Measurements from ENCODE around the gene IMP4.

IMP4 gene

DNA sequence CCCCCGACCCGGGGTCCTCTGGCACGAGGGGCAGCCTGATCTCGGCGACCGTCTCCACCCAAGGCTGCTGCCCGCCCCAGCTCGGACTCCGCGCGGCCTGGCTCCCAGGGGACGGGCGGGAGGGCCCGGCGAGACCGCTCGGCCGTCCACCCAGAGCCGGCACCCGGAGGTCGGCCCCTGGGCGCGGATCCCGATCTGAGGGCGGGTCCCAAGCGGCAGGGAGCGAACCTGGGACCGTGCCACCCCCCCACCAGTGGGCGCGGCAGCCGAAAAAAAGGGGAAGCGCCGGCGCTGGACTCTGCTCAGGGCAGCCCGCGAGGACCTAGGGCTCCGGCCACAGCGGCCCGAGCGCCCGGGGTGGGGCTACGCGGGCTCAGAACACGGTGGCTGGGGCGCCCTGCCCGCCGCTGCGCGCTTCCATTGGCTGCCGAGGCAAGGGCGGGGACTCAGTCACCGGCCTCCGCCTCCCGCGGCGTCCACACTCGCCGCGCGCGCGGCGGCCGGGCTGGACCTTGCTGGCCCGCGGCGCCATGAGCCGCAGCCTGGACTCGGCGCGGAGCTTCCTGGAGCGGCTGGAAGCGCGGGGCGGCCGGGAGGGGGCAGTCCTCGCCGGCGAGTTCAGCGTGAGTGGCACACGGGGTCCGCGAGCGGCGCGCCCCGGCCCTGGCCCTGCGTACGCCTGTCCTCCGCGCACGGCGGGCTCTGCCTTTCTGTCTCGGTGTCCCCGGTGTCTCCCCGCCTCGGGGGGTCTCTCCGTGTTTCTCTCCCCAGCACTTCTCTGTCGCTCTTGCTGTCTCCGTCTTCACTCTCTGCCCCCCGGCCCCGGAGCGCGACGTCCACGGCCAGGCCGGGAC lies 13.1 kb downstream of the IMP4 start, which contains the start of gene PTPN18:
TSS of gene PTPN18 (plus strand) at position 479 of the 854 bp plus-strand sequence. CDS start at position 531, 52 bp downstream.
- in situ Hi-C loops (cut with HindIII; ENCODE audit: low sequenced_read_pairs), result no loop called here

GRCh38 chr2:130357864-130358263 lies 15.2 kb downstream of the IMP4 start:
- in situ Hi-C loops (cut with HindIII; ENCODE audit: low sequenced_read_pairs), result no loop called here

DNA sequence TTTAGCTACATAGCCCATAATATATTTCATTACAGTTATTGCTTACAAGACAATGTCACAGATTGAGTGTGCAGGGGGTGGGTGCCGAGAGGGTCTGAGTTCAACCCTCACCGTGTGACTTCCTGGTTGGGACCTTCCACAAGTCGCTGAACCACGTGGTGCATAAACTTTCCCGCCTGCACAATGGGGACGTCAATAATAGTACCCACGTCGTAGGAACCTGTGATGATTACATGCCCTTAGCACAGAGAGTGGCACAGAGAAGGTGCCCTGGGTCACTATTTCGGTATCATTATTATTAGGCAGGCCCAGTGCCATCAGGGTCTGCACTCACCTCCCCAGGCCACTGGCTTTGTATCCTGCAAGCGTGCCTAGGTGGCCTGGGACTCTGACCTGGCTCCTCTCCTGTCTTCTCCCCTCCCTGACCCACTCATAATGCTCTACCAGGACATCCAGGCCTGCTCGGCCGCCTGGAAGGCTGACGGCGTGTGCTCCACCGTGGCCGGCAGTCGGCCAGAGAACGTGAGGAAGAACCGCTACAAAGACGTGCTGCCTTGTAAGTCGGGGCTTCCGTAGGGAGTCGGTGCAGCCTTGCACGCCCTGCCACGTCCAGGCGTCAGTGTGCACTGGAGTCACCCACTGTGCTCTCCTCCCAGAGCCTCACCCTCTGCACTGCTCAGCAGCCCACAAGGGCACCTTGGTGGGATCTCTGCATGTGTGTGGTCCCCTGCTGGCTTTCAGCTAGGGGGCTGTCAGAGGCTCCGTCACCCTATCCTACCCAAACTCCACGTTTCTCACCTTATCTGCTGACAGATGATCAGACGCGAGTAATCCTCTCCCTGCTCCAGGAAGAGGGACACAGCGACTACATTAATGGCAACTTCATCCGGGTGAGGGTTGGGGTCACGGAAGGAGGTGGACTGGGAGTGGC lies 16.0 kb downstream of the IMP4 start:
- in situ Hi-C loops (cut with HindIII; ENCODE audit: low sequenced_read_pairs), result no loop called here

DNA sequence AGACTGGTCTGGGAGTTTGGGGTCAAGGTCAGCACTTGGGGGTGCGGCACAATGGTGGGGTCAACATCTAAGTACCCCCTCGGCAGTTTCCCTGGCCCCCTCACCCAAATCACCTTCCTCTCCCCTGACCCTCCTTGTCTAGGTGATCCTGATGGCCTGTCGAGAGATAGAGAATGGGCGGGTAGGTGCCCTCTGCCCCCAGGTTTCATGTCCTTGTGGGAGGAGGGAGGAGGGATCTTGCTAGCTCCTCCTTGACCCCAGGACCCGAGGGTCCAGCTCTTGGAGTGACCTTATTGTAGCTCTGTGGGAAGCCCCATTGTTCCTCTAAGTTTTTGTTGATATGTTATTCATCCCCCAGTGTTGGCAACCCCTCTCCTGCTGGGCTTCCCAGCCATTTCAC lies 16.8 kb downstream of the IMP4 start:
- in situ Hi-C loops (cut with HindIII; ENCODE audit: low sequenced_read_pairs), result no loop called here

DNA sequence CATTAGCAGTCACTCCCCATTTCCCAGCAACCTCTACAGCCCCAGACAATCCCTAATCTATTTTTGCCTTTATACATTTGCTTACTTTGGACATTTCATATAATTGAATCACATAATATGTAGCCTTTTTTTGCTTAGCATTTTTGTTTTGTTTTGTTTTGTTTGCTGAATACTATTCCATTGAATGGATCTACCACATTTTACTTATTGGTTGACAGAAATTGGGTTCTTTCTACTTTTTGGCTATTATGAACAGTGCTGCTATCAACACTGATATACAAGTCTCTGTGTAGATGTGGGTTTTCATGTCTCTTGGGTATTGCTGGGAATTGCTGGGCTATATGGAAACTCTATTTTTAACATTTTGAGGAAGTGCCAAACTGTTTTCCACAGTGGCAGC lies 20.8 kb downstream of the IMP4 start:
- in situ Hi-C loops (cut with HindIII; ENCODE audit: low sequenced_read_pairs), result no loop called here

DNA sequence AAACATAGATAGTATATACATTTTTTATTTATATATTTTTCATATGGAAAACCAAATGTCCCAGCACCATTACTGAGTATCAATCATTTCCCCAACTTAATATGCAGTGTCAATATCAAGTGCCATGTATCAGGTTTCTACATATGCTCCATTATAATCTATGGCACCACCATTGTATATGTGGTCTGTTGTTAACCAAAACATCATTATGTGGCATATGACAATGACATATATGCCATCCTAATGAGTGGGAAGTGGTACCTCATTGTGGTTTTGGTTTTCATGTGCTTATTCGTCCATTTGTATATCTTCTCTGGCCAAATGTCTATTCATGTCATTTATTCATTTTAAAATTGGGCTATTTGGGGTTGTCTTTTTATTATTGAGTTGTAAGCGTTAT lies 22.4 kb downstream of the IMP4 start:
- in situ Hi-C loops (cut with HindIII; ENCODE audit: low sequenced_read_pairs), result no loop called here

DNA sequence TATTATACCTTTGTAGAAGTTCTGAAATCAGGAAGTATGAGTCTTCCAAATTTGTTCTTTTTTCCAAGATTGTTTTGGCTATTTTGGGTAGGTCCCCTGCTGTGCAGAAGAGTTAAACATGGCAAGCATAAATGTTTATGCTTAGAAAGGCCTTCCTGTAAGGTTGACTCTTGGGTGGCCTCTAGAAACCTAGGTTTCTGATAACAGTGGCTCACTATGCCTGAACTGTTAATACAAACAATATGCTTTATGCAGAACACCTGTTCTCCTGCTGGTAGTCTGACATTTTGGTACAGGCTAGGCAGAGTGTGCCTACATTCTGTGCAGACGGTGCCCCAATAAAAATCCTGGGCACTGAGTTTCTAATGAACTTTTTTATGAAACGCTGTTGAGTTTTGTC lies 23.3 kb downstream of the IMP4 start:
- in situ Hi-C loops (cut with HindIII; ENCODE audit: low sequenced_read_pairs), result no loop called here

- in situ Hi-C loops (cut with HindIII; ENCODE audit: low sequenced_read_pairs), result no loop called here
Measured at GRCh38 chr2:130366720-130367119, 24.0 kb downstream of the IMP4 start.

- in situ Hi-C loops (cut with HindIII; ENCODE audit: low sequenced_read_pairs), result no loop called here
Measured at GRCh38 chr2:130368786-130369185, 26.1 kb downstream of the IMP4 start.

- in situ Hi-C loops (cut with HindIII; ENCODE audit: low sequenced_read_pairs), result no loop called here
Measured at GRCh38 chr2:130369311-130369964, 26.7 kb downstream of the IMP4 start.

DNA sequence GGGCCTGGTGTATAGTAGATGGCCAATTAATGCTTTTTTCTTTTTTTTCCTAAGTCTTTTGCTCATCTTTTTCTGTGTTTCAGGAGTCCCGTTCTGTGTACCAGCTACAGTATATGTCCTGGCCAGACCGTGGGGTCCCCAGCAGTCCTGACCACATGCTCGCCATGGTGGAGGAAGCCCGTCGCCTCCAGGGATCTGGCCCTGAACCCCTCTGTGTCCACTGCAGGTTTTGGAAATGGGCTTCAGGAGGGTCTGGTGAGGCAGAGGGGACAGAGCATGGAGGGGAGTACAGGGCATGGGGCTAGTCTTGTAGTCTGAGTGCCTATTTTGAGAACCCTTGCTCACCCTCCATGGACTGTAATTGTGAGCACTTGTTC lies 27.3 kb downstream of the IMP4 start:
- in situ Hi-C loops (cut with HindIII; ENCODE audit: low sequenced_read_pairs), result no loop called here

DNA sequence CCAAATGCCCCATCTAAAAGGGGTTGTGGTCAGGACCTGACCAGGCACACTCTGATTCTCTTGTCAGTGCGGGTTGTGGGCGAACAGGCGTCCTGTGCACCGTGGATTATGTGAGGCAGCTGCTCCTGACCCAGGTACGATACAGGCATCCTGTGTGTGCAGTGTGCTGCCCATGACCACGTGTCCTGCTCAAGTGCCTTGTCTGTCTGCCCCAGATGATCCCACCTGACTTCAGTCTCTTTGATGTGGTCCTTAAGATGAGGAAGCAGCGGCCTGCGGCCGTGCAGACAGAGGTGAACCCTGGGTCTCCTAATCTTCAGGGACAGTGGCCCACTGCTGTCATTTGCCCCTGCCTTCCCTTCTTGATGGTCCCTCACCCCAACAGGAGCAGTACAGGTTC lies 27.8 kb downstream of the IMP4 start:
- in situ Hi-C loops (cut with HindIII; ENCODE audit: low sequenced_read_pairs), result no loop called here

- in situ Hi-C loops (cut with HindIII; ENCODE audit: low sequenced_read_pairs), result no loop called here
Measured at GRCh38 chr2:130371723-130372054, 29.0 kb downstream of the IMP4 start.

GRCh38 chr2:130372055-130372832 lies 29.5 kb downstream of the IMP4 start:
- in situ Hi-C loops (cut with HindIII; ENCODE audit: low sequenced_read_pairs), result no loop called here

- in situ Hi-C loops (cut with HindIII; ENCODE audit: low sequenced_read_pairs), result no loop called here
Measured at GRCh38 chr2:130372833-130373807, 30.4 kb downstream of the IMP4 start.

GRCh38 chr2:130373808-130374365 lies 31.2 kb downstream of the IMP4 start:
- in situ Hi-C loops (cut with HindIII; ENCODE audit: low sequenced_read_pairs), result no loop called here

DNA sequence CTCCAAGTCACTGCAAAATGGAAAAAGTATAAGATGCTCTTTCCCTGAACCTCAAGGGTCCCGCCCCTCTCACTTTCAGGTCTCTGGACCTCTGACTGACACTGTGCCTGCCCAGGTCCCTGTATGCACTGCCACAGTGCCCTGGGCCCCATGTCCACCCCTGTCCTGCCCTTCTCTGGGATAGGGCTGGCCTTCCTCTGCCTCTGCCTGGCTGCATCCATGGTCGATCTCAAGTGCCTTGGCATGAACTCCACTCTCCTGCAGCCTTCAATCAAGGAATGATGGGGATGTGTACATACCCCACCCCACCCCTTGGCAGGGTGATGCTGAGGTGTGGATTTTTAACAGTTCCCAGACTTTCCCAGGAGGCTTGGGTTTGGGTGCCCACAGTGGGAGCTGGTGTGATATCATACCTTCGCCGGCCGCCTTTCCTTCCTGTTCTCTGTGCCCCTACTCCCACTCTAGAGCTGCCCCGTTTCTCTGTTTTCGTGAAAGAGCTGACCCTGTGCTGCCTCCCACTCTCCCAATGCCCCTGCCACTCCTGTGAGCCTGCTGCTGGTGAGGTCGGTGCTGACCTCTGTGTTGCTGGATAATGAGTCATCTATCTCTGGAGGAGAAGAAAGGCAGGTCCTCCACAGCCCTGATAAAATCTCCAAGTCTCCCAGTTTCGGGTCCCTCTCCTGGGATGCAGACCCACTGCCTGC lies 32.0 kb downstream of the IMP4 start:
- in situ Hi-C loops (cut with HindIII; ENCODE audit: low sequenced_read_pairs), result no loop called here
